ENCODE measurements around the gene RAP1A.
"Not testable (repeated sequence)": the region's sequence is repeated elsewhere in the genome, so short reads cannot be mapped to it uniquely, and the experiment has no call there.

The RAP1A gene

GRCh38 chr1:111598544-111598943 lies 21.0 kb upstream of the RAP1A start:
- DNase-seq (ENCODE audit: low read depth in 2 of 2), result no peak

DNA sequence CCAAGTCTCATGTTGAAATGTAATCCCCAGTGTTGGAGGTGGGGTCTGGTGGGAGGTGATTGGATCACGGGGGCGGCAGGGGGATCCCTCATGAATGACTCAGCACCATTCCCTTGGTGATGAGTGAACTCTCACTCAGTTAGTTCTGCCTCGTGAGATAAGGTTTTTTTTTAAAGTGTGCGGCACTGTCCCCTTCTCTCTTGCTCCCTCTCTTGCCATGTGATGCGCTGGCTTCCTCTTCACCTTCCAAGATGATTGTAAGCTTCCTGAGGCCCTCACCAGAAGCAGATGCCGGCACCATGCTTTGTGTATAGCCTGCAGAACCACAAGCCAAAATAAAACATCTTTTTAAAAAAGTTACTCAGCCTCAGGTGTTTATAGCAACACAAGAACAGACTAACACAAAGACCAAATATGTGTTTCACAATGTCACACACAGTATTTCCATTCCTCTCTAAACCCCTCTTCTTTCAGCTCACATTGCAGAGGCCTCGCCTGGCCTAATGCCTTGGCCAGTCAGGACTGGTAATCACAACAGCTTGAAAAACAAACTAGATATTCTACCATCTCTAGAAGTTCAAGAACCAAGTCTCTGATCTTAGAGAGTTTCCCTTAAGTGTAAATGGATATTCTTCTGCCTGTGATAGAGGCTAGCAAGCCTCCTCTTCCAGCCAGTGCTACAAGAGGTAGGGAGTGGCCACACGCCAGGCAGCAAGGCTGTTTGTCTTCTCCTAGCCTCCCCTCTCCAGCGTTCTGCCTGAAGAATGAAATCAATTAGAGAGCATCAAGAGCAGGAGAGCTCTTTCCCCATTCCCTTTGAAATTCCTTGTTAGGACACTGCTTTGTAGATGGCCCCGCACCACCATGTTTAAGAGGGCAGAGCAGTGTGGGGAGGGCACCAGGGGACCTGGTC lies 19.6 kb upstream of the RAP1A start:
- peak in 1 of 2 donors; percentile 21 for DNase-seq (ENCODE audit: low read depth in 2 of 2)

- DNase-seq (ENCODE audit: low read depth in 2 of 2), result no peak
Observed at GRCh38 chr1:111600886-111601386, 18.7 kb upstream of the RAP1A start.

DNA sequence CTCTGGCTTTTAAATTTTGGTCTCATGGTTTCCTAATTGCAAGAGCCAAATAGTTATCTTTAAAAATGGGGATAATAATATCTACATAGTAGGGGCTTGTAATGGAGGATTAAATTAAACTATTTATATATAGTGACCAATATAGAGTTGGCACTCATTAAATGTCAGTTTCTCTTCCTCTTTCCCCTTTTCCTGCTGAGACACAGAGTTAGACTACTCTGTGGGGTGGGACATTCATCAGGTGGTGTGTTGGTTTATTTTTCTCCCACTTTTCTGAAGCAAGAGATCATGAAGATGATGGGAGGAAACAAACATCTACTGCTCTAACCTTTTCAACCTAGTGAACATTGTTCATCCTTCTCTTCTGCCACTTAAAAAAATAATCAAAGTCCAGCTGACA lies 17.3 kb upstream of the RAP1A start:
- DNase-seq (ENCODE audit: low read depth in 2 of 2), result no peak

GRCh38 chr1:111602974-111603373 lies 16.6 kb upstream of the RAP1A start:
- DNase-seq (ENCODE audit: low read depth in 2 of 2), result peak in 1 of 2 donors; percentile 38

DNA sequence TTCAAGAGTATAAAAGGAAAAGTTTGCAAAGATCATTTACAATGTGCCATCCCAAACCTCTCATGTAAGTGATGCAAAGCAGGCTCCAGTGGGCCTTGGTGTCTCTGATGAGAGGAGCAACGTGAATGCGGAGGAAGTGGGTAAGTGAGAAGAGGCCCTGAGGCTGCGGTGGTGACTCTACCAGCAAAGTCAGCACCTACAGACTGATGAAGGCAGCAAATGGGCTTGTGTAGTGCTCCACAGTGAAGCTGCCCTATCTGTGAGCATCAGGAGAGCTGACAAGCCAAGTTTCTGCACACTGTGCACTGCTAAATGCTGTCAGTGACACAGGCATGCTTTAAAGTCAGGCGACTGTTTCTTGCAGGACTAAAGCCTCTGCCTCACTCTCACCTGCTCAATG lies 15.6 kb upstream of the RAP1A start:
- DNase-seq (ENCODE audit: low read depth in 2 of 2), result peak; percentile 52 to 68

DNA sequence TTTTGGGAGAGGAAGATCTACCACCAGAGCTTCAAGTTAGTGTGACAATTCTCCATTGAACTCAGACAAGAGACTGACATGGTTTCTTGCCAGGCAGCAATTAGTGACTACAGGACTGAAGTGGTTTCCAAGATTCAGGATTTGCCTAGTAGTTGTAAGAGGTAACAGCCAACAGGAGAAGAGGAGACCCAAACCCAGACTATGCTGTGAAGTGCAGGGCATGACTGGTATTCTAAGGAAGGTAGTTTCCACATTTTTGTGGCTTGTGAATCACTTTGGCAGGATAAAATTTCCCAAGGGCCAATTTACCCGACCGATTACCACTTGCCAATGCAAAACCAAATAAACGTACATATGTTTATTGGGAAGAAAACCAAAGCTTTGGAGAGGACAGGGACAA lies 14.7 kb upstream of the RAP1A start:
- no peak for DNase-seq (ENCODE audit: low read depth in 2 of 2)

DNA sequence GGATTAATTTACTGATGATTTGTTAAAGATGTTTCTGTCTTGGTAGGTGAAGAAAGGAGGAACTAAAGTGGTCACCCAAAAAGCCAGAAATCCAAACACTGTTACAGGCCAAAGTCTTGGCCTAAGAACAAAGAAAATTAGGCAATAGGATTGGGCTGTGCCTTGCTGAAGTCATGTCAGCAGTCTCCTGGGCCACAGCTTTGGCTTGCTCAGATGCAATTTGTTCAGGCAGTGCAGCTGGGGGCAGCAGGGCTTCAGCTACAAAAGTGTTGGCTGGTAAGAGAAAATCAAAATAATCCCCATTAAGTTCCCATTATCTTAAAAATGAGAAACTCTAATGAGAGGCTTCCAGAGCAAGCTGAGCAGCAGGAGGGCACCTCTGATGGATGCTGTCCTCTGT lies 14.0 kb upstream of the RAP1A start:
- DNase-seq (ENCODE audit: low read depth in 2 of 2), result no peak

DNA sequence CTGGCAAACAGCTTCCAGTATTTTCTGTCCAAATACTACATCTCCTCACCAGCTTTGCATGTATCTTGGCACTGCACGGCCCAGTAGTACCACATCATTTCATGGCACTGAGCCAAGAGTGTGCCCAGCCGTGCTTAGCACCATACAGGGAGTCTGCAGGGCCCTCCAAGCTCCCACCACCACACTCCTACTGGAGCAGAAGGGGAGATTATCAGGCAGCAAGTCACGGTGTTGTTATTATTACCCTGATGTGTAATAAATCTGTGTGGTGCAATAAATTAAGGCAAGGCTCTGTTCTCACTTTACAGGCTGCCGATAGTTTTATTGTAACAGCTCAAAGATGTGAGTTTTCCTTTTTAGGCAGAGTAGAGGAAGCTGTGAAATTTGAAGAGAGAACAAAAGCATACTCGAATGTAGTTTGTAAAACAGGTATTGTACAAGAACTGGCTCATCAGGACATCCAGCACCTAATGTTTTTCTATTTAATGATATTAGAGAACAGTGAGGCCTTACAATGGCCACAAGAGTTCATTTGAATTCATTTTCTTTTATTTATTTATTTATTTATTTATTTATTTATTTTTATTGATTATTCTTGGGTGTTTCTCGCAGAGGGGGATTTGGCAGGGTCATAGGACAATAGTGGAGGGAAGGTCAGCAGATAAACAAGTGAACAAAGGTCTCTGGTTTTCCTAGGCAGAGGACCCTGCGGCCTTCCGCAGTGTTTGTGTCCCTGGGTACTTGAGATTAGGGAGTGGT lies 13.0 kb upstream of the RAP1A start:
- not testable (repeated sequence) for DNase-seq (ENCODE audit: low read depth in 2 of 2)

GRCh38 chr1:111608528-111608927 lies 11.1 kb upstream of the RAP1A start:
- DNase-seq (ENCODE audit: low read depth in 2 of 2), result not testable (repeated sequence)

DNA sequence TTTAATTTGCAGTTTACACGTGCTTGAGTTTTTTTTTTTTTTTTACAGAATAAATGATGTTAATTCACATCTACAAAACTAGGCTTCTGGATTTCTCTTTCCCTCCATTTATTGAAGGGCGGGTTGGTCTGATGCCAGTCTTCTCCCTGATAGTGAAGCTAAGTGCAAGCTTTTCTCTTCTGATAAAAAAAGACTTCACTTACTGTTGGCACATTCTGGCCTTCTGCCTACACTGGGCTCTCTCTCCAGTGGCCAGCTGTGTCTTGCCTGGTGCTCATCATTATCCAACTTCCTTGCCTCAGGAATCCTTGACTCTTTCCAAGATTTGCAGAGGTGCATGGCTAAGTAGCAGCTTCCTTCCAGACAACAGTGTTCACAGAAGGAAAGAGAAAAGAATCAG lies 7.6 kb upstream of the RAP1A start:
- DNase-seq (ENCODE audit: low read depth in 2 of 2), result no peak

DNA sequence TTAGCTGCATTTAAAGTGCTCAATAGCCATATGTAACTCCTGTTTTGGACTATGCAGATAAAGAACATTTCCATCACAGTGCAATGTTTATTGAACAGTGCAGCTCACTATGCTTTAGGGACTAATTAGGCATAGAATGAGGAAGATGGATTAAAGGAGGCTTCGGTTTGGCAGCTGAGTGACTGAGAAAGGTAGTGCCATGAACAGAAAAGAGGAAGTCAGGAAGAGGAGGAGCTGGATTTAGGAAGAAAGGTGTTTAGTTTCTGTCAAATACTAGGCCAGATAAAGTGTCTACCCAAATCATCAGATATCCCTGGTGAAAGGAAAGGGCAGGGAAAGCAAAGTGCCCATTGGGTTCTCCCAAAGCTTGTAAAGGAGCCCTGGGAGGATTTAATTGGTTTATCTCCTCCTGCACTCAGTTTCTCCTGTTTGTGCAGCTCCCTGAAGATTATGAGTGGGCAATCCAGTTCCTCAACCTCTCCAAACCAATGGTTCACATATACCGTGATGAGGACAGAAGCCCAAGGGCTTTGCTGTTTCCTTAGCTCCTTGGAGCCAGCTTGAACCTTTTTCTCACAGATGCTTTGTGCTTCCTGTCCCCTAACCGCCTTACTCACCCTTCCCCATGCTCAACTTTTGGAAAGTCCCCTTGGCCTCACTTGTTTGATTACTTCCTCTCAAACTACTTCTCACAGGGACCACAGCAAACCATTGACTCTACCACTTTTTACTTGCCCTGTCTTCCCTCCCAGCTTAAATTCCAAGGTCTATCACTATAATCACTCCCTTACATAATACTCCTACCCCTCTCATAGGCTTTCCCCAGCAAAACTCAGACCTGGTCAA lies 3.5 kb upstream of the RAP1A start:
- DNase-seq (ENCODE audit: low read depth in 2 of 2), result no peak

GRCh38 chr1:111618081-111618480 lies 1.5 kb upstream of the RAP1A start:
- DNase-seq (ENCODE audit: low read depth in 2 of 2), result no peak

DNA sequence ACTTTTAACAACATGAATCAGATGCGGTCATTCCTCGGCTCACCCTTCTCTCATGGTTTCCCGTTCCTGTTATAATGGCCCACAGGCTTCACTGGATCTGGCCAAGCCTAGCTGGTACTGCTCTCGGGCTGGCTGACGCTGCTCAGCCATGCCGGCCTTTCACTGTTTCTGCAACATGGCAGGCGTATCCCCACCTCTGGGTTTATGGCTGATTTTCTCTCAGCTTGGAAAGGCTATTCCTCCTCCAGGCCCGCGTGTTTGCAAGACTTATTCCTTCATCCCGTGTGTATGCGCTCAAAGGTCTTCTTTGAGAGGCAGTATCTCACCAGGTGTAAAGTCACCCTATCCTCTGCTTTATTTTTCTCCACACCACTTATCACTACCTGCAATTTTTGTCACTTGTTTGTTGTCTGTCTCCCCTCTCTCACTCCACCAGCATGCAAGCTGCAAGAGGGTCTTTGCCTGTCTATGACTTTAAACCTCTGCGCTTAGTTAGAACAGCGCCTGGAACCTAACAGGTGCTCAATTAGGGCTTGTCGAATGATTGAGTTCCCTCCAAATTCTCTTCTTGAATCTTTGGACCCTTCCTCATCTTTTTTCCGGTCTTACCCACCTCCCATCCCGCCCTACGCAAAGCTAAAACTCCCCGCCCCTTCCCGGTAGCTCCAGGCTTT lies 491 bp upstream of the RAP1A start:
- no peak for DNase-seq (ENCODE audit: low read depth in 2 of 2)

DNA sequence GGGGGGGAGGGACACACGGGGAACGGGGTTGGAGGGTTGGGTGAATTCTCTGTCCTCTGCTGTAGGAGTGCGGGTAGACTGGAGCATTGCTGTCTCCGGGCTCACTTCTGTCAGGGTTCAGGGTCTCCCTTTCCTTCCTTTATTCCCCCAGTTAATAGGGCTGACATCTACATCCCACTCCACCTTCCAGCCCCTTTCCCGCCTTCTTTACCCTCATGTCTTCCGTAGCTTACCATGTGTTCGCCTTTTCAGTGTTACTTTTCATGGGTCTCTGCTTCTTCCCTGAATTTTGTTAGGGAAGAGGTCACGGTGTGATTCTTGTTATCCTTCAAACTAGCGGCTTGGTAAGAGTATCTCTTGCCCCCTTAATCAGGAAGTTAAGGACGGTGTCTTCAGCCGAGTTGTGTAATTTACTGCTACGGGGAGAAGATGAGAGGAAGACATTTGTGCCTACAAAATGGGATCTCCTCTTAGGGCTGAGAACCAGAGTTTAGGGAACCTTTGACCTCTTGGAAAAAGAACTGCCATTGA lies 917 bp downstream of the RAP1A start:
- no peak for DNase-seq (ENCODE audit: low read depth in 2 of 2)

DNA sequence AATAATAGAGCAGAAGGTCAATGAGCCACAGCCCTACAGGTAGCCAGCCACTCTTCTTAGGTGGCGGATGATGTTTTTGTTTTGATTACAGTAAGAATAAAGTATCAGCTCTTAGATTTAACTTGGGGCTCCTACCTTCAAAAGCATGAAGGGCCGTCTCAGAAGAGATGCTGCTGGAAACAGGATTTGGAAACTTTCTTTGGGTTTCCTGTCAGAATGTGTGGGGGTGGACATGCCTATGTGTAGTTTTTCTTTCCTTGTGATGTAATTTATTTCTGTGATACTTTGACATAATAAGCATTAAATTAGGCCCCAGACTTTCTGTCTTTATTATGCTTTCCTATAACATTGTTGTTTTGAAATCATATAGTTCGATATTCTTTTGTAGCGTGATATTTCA lies 1.5 kb downstream of the RAP1A start:
- DNase-seq (ENCODE audit: low read depth in 2 of 2), result no peak

GRCh38 chr1:111622166-111622565 lies 2.6 kb downstream of the RAP1A start:
- DNase-seq (ENCODE audit: low read depth in 2 of 2), result no peak

- DNase-seq (ENCODE audit: low read depth in 2 of 2), result no peak
Observed at GRCh38 chr1:111624382-111624781, 4.8 kb downstream of the RAP1A start.

GRCh38 chr1:111625276-111625675 lies 5.7 kb downstream of the RAP1A start:
- DNase-seq (ENCODE audit: low read depth in 2 of 2), result no peak

GRCh38 chr1:111628153-111628552 lies 8.6 kb downstream of the RAP1A start:
- DNase-seq (ENCODE audit: low read depth in 2 of 2), result no peak
